HG03457 (cell line): ENCODE data around the gene LYZL6.
"Not testable (repeated sequence)": the region's sequence is repeated elsewhere in the genome, so short reads cannot be mapped to it uniquely, and the experiment has no call there.

Source experiments
- ATAC-seq: cut with Tn5 transposase; IDR thresholded peaks from one replicate; pipeline ENCODE4 v1.9.1; 2021; ENCODE audit warnings: moderate number of reproducible peaks; ENCODE audit not compliant: unreplicated experiment

Gene LYZL6

DNA sequence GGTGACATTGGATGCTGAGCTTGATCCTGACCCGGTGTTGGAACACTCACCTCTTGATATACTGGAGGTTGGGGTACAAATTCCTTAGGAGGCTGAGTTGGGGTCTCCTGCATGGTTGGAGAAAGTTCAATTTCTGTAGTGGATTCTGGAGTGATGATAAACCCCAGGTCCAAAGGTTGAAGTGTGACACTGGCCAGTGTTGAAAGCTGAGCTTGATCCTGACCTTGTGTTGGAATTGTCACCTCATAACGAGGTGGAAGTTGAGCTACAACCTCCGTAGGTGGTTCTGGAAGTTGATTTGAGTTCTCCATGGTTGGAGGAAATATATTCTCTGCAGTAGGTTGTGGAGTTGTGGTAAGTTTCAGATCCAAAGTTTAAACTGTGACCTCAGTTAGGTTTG, 34.1 kb downstream of the LYZL6 start:
- no peak for ATAC-seq

GRCh38 chr17:35907691-35908090, 35.8 kb downstream of the LYZL6 start:
- no peak for ATAC-seq

GRCh38 chr17:35906926-35907637, 36.4 kb downstream of the LYZL6 start:
- no peak for ATAC-seq

DNA sequence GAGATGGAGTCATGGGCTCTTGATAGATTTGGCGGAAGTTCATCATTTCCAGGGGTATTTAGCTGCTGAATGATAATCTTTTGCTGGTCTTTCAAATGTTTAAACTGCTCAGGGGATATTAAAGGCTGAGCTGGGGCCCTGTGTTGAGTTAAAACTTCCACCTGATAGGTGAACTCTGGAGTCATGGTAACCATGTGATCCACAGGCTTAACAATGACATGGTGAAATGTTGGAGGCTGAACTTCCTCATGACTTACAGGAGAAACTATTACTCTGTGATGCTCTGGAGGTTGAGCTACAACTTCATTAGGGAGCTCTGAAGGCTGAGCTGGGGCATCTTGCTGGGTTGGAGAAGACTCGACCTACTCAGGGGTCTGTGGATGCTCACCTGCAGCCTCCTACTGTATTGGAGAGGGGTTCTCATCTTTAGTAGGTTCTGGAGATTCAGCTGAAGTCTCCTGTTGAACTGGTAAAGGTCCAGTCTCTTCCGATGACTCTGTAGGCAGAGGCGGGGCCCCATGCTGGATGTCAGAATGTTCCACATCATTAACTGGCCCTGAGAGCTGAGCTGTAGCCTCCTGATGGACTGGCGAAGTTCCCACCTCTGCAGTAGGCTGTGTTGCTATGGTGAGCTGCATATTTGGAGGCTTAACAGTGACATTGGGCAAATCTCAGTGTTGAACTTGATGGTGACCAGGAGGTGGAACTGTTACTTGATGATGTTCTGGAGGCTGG, 37.2 kb downstream of the LYZL6 start:
- no peak for ATAC-seq

- no peak for ATAC-seq
Observed at GRCh38 chr17:35903451-35903850, 40.1 kb downstream of the LYZL6 start.

GRCh38 chr17:35901631-35902175, 41.8 kb downstream of the LYZL6 start:
- ATAC-seq: no peak

DNA sequence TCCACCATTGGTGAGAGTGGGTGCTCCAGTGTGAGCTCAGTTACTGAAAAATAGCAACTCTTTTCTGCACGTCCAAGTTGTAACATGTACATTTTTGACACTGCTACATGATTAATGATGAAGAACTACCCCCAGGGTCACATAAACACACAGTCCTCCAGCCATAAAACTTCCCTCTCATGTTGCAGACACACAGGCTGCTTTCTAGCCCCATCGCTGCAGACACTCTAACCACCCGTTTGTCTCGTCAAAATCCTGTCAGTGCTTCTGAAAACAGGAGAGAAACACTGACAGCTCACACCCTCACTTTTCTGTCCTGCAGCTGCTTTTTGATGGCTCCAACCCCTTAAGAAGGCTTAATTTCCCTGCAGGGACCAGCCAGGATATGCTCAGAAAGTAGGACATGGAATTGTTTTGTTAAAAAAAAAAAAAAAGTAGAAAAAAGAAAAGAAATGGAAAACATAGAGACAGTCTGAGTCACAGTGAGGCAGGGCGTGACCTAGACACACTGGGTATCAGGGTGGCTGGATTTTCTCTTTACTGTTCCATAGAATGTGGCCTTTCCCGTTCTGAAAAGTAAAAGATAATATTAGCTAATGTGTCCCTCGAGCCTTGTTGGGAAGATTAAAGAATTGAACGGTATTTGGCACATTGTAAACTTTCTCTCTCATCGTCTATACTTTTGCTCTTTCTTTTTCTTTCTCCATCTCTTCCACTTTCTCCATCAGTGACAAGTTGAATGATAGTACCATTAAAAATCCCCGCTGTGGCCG, 42.6 kb downstream of the LYZL6 start:
- no peak for ATAC-seq

- ATAC-seq: no peak
Observed at GRCh38 chr17:35900280-35900679, 43.2 kb downstream of the LYZL6 start.

- ATAC-seq: no peak
Observed at GRCh38 chr17:35898283-35899070, 45.0 kb downstream of the LYZL6 start.

DNA sequence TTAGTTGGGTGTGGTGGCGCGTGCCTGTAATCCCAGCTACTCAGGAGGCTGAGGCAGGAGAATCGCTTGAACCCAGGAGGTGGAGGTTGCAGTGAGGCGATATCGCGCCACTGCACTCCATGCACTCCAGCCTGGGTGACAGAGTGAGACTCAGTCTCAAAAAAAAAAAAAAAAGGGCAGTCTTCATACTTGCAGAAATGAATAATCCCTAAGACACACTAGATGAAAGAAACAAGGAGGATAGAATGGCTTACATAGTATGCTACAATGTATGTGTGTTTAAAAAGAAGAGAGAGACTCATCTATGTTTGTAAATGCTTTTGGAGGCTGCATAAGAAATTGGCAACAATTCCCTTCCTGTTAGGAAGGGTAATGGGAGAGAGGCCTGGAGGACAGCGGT, 45.7 kb downstream of the LYZL6 start:
- ATAC-seq: not testable (repeated sequence)

- ATAC-seq: no peak
Observed at GRCh38 chr17:35895636-35896587, 47.6 kb downstream of the LYZL6 start.

DNA sequence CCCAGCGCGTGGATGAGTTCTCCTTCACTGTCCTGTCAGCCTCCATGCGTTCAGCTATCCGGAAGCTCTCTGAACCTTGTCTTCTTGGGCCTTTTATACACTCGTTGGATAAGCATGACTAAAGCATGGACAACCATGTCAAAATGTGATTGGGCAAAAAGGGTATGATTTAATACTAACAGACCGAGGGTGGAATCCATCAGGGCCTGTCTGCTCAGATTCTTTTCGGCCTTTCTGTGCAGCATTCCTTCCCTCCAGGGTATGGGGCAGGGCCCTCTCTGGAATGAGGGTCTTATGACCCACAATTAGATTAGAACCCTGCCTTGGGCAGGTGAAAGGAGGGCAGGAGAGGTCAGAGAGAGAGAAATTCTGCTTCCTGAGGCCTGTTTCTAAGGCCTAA, 49.3 kb downstream of the LYZL6 start:
- no peak for ATAC-seq

DNA sequence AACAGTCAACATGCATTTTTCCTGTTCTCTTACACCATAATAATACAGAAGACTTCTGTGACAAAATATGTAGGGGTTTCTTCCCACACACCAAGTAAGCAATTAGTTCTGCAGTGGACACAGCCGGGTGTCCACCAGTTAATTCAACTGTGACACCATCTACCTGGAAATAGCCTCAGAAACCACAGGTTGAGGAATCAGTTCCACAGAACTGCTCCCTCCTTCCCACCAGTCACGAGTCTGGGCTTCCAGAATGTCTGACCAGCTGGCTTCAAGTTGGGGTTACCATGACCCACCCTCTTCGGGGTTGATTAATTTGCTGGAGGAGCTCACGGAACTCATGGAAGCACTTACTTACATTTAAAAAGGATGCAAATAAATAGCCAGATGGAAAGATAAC, 49.8 kb downstream of the LYZL6 start:
- ATAC-seq: no peak

DNA sequence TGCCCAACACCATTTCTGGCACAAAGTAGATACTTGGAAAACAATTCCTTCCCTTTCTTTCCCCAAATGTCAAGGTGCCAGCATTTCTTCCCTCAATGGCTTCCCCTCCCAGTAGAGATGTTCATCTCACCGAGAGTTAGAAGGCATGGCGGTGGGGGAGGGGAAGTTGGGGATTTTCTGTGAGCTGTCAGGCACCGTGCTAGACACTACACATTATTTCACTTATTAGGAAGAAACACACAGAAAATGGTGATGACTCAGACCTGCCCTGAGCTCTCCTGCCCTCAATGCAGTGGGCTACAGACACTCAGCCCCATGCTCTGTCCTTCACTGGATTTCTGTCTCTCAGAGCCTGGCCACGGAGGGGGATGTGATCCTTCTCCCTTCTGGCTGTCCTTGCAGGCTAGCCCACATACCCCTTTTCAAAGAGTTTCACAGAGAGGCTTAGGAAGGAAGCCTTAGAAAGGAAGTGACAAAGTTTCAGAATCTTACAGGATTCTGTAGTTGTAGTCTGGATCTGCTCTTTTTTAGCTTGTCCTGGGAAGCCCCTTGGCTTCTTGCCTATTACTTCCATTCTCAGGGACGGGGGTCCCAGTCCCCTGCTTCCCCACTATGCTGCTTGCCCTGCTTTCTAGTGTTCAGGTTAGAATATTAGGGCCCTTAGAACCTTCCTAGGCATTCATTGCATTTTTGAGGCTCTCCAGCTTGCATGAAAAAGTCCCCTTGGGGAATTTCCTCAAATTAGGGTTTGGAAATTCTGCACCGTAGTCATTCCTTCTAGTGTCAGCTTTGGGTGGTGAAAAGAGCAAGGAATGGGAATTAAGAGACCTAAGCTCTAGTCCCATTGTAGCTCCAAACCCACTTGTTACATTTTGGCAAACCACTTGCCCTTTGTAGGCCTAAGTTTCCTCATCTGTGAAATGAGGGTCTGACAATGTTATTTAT, 51.1 kb downstream of the LYZL6 start:
- no peak for ATAC-seq

DNA sequence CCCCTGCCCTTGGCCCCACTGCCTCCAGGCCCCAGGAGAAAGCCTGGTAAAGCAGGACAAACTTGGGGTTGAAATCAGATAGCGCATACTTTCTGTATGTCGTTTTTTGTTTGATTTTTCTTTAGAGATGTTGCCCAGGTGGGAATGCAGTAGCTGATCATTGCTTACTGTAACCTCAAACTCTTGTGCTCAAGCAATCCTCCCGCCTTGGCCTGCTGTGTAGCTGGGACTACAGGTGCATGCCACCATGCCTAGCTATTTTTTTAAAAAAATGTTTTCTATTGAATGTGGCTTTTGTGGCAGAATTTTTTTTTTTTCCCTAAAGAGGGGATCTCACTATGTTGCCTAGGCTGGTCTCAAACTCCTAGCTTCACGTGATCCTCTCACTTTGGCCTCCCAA, 52.2 kb downstream of the LYZL6 start:
- ATAC-seq: no peak

GRCh38 chr17:35890774-35891155, 52.7 kb downstream of the LYZL6 start:
- ATAC-seq: no peak

DNA sequence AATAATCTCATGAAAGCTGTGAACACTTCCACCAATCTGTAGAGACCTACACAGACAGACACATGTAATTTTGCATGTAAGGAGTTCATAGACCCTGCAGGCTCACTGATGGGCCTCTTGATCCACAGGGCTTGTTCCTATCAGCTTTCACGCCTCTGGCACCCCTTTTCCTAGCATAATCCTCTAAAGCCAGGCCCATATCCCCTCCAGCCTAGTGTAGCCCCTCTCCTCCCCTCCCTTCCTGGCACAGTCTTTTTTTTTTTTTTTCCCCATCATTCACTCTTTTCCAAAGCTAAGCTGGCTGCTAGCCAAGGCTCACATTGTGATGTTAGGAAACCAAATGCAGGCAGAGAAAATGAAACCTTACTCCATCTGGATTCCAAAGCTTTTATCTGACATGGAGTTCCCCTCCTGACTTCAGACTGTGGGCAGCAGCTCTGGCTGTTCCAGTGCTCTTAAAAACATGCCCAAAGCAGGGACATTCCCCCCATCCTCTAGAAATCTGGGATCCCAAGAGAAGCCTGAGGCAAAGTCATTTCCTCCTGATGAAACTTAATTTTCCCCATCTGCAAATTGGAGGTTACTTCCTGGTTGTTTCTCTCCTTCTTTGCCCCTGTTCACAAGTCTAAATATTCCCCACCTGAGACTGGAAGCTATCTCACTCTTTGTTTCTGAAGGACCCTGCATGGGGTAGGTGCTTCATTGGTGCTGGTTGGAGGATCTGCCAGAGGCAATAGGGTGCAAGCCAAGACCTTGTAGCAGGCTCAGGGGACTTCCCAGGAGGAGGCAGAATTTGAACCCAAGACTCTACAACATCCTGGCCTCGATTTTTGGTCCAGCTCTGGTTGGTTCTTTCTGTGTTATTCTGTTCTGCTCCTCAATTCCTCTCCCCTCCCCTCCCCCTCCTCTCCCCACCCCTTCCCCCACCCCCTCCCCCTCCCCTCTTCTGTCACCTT, 53.4 kb downstream of the LYZL6 start:
- ATAC-seq: no peak
